ENCODE results near the gene NBPF1.
"Not testable (repeated sequence)": the region's sequence is repeated elsewhere in the genome, so short reads cannot be mapped to it uniquely, and the experiment has no call there.

Gene NBPF1

GRCh38 chr1:16605532-16606505 is 7.5 kb downstream of the NBPF1 start:
- peak in 1 of 2 donors; percentile 10 for DNase-seq

GRCh38 chr1:16605213-16605525 is 8.2 kb downstream of the NBPF1 start:
- no peak for DNase-seq

GRCh38 chr1:16604514-16605212 is 8.7 kb downstream of the NBPF1 start:
- DNase-seq = not testable (repeated sequence)

GRCh38 chr1:16603623-16604022 is 9.7 kb downstream of the NBPF1 start:
- DNase-seq = not testable (repeated sequence)

- not testable (repeated sequence) for DNase-seq
Measured at GRCh38 chr1:16602336-16603011, 10.9 kb downstream of the NBPF1 start.

GRCh38 chr1:16600855-16601786 is 12.2 kb downstream of the NBPF1 start:
- not testable (repeated sequence) for DNase-seq

- DNase-seq = not testable (repeated sequence)
Measured at GRCh38 chr1:16599326-16599725, 14.0 kb downstream of the NBPF1 start.

GRCh38 chr1:16595216-16595615 is 18.1 kb downstream of the NBPF1 start:
- not testable (repeated sequence) for DNase-seq

GRCh38 chr1:16591845-16592244 is 21.5 kb downstream of the NBPF1 start:
- DNase-seq = not testable (repeated sequence)

GRCh38 chr1:16588081-16588480 is 25.3 kb downstream of the NBPF1 start:
- not testable (repeated sequence) for DNase-seq

GRCh38 chr1:16587639-16588038 is 25.7 kb downstream of the NBPF1 start:
- DNase-seq = not testable (repeated sequence)

- DNase-seq = not testable (repeated sequence)
Measured at GRCh38 chr1:16565324-16565723, 48.0 kb downstream of the NBPF1 start.

- DNase-seq = not testable (repeated sequence)
Measured at GRCh38 chr1:16561035-16561434, 52.3 kb downstream of the NBPF1 start.

GRCh38 chr1:16560498-16560897 is 52.9 kb downstream of the NBPF1 start:
- not testable (repeated sequence) for DNase-seq

- DNase-seq = not testable (repeated sequence)
Measured at GRCh38 chr1:16559688-16560087, 53.7 kb downstream of the NBPF1 start.

- DNase-seq = not testable (repeated sequence)
Measured at GRCh38 chr1:16557034-16557433, 56.3 kb downstream of the NBPF1 start.

GRCh38 chr1:16553244-16553643 is 60.1 kb downstream of the NBPF1 start:
- not testable (repeated sequence) for DNase-seq

- not testable (repeated sequence) for DNase-seq
Measured at GRCh38 chr1:16550212-16550918, 63.0 kb downstream of the NBPF1 start.

- not testable (repeated sequence) for DNase-seq
Measured at GRCh38 chr1:16549545-16549944, 63.8 kb downstream of the NBPF1 start.

GRCh38 chr1:16547502-16548241 is 65.7 kb downstream of the NBPF1 start:
- not testable (repeated sequence) for DNase-seq

GRCh38 chr1:16545682-16546095 is 67.7 kb downstream of the NBPF1 start:
- not testable (repeated sequence) for DNase-seq

Data from inflammatory macrophage treated with lipopolysaccharide for 1 hour (primary cell).